HG03159 (cell line): ENCODE results near the gene PATJ.
"Not testable (repeated sequence)": the region's sequence is repeated elsewhere in the genome, so short reads cannot be mapped to it uniquely, and the experiment has no call there.

Experiments
- ATAC-seq: cut with Tn5 transposase; IDR thresholded peaks from one replicate; pipeline ENCODE4 v1.9.1; 2021; ENCODE audit warnings: mild to moderate bottlenecking, moderate library complexity; ENCODE audit not compliant: unreplicated experiment

PATJ gene

DNA sequence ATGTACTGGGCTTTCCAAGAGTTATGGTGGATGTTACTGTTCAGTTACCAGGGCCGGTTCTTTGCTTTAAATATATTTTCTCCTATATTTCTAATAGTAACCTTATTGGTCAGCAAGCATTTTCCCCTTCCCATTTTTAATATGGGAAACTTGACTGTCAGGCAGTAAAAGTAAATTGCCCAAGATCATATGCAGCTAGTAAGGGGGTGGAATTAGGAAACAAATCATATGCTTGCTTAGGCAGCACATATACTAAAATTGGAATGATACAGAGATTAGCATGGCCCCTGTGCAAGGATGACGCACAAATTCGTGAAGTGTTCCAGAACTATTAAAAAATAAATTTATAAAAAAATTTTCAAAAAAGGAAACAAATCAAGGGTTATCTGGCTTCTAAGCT lies 73.9 kb downstream of the PATJ start:
- no peak for ATAC-seq

- ATAC-seq = no peak
These were observed 76.7 kb downstream of the PATJ start for GRCh38 chr1:61818992-61819391.

DNA sequence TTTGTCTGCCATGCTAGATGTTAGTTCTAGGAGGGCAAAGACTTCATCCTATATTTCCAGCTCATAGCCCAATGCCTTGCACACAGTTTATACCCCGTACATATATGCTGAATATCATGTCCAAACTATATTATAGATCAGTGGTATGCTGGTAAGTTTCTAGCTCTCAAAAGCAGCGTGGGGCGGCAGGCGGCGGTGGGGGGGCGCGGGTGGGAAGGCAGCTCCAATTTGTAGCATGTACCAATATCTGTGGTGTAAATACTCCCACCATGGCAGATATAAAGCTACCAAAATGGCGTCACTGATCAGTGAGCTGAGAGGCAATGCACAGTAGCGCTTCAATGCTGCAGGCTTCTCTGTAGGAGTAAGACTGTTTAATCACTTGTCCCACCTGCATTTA lies 77.1 kb downstream of the PATJ start:
- ATAC-seq = no peak

DNA sequence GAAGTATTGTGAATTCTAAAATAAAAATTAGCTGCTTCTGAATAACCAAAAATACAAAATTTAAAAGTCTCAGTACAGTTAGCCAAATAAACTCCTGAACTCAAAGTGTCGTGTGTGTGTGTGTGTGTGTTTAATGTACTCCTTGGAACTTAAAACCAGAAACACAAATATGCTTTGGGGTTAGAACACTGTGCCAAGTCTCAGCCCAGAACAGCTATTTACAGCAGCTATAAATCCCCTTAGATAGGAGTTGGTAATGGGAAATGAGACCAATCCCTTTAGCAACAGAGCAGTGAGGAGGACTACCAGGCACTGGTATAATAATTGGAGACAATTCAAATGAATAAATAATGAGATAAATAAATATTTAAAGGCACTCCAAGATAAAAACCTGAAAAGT lies 83.1 kb downstream of the PATJ start:
- ATAC-seq = no peak

DNA sequence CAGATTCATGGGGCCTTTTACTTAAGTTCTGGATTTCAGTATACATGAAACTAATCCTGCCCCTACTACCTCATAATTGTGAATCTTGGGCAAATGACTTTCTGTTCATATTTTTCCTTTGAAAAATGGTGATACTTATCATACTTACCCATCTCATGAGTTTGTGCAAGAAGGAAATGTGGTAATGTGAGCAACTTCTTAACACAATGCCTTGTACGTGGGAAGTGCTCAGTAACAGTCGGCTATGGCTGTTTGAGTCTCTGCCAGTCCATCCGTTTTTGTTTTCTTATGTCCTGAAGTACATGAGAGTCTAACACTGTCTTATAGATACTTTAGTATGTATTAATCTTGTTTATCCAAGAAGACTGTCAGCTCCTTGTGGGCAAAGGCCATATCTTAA lies 86.5 kb downstream of the PATJ start:
- no peak for ATAC-seq

- no peak for ATAC-seq
These were observed 94.4 kb downstream of the PATJ start for GRCh38 chr1:61836649-61837048.

DNA sequence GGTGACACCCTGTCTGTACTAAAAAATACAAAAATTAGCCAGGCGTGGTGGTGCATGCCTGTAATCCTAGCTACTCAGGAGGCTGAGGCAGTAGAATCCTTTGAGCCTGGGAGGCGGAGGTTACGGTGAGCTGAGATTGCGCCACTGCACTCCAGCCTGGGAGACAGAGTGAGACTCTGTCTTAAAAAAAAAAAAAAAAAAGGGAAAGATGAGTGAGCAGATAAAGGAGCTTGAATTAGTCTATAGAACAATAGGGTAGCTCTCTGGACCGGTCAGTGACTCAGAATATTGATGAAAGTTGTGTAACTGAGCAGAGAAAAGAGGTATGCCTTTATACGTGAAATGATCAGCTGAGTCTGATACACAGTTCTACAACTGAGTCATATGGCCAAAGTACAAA lies 95.3 kb downstream of the PATJ start:
- ATAC-seq = not testable (repeated sequence)

GRCh38 chr1:61839679-61840078 lies 97.4 kb downstream of the PATJ start:
- ATAC-seq = no peak

- ATAC-seq = no peak
These were observed 99.8 kb downstream of the PATJ start for GRCh38 chr1:61842036-61842435.

GRCh38 chr1:61842863-61843514 lies 100.7 kb downstream of the PATJ start:
- no peak for ATAC-seq

DNA sequence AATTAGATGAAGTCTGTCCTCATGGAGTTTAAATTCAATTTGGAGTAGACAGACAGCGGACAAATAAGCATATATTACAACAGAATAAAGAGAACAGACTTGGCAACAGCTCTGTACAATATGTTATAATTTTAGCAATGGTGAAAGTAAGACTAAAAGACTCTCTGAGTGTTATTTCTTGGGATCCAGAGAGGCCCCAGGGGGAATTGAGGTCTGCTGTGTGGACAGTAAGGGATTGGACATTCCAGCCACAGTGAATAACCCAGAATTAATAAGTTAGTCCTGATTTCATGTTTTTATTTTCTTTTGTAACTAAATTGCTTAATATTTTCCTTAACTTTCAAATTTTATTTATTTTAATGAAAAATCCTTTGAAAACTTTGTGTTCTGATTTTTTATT lies 101.7 kb downstream of the PATJ start:
- no peak for ATAC-seq

- ATAC-seq = not testable (repeated sequence)
These were observed 102.4 kb downstream of the PATJ start for GRCh38 chr1:61844664-61845063.

- ATAC-seq = no peak
These were observed 109.0 kb downstream of the PATJ start for GRCh38 chr1:61851235-61851634.

DNA sequence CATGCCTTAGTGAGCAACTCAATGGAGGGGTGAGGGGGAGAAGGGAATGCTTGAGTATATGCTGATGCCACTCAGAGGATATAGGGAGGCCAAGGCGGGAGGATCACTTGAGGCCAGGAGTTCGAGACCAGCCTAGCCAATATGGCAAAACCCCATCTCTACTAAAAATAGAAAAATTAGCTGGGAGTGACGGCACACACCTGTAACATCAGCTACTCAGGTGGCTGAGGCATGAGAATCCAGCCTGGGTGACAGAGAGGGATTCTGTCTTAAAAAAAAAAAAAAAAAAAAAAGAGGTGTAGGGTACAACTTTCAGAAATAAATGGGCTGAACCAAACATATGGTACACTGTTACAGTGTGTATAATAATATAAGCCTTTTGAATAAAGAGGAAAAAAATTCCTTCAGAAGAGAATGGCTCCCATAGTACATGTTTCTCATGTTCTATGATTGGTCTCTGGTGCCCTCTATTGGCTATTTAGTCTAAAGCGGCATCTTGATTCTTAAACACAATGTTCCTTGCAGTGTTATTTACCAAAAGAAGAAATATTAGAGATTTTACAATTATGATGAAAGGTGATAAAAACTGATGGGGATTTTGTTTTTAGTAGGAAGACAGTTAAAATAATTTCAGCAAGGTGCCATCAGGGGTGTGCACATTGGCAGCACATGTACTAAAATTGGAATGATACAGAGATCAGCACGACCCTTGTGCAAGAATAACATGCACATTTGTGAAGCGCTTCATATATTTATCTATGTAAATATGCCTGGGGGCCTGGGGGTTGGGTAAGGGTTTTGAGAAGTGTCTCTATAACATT lies 109.8 kb downstream of the PATJ start:
- ATAC-seq = peak; percentile 72

GRCh38 chr1:61852670-61853015 lies 110.4 kb downstream of the PATJ start:
- no peak for ATAC-seq

DNA sequence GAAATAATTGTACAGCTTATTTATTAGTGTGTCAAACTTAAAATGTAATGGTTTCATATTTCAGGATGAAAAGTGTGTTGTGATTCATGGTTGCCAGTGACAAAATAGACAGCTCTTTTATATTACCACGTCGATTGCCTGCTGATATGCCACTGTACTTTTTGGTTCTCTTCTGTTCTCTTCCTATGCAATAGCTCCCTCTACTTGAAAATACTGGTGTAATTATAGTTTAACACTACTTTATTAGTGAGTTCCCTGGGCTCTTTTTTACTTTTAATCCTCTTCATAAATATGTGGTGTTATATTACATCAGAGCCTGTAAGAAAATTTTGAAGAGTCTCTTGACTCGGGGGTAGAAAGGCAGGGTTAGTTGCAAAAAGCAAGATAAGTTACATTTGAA lies 111.3 kb downstream of the PATJ start:
- ATAC-seq = no peak

- ATAC-seq = no peak
These were observed 122.2 kb downstream of the PATJ start for GRCh38 chr1:61864489-61864888.

DNA sequence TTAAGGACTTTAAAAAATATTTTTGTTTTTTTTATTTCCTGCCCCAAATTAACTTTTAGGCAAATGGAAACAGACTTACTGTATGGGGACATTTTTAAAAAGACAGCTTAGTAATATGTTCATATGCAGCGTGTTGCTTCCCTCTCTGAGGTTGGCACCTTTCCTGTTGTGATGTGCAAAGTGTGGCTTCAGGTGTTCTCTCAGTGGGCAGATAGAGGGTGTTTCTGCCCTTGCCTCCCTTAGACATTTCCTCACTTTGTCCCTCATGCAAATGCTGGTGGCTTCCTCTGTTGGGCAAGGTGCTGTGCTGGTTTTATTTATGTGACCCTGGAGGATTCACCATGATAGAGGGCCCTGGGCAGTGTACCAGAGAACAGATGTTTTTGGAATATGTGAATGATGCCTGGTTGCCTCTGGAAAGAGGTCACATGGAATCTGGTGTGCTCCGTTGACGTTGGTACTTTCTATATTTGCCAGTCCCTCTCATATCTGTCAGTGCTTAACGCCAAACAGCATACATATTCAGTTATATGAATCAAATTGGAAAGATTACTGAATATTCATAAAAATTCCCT lies 123.5 kb downstream of the PATJ start:
- no peak for ATAC-seq

- ATAC-seq = no peak
These were observed 127.4 kb downstream of the PATJ start for GRCh38 chr1:61869691-61870109.

DNA sequence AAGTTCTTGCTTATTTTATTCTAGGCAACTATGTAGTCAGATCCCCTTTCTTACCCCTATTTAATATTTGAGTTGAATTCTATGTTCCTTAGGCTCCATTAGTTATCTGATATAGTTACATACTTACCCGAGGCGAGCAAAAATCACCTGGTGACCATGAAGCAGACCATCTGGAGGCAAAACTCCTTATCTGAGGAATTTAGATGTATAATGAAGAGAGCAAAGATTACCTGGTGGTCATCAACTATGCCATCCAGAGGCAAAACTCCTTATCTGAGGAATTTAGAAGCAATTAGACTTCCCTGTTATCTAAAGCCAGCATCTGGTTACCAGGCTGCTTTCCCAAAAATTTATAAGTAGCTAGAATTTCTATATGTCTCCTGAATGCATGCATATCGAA lies 129.9 kb downstream of the PATJ start:
- ATAC-seq = no peak

DNA sequence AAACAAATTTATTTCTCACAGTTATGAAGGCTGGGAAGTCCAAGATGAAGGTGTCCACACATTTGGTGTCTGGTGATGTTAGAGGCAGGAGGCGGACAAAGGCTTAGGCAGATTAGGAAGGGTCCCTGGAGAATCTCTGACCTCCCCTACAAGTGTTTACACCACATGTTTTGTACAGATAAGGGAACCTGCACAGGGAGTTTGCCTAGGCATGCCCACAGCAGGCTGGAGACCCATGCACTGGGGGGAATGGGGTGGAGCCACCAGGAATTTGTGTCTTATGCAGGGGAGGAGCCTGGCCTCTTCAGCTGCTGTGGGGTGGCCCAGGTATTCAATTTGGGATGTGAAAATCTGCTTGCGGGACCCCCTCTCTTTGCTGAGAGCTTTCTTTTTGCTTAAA lies 131.3 kb downstream of the PATJ start:
- ATAC-seq = no peak

DNA sequence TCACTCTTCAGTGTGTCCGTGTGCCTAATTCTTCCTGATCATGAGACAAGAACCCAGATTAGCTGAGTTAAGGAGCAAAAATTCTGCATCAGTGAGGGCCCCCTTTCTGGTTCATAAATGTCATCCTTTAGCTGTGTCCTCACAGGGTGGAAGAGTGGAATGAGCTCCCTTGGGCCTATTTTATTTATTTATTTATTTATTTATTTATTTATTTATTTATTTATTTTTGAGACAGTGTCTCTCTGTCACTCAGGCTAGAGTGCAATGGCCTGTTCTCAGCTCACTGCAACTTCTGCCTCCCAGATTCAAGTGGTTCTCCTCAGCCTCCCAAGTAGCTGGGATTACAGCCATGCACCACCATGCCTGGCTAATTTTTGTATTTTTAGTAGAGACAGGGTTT lies 131.7 kb downstream of the PATJ start:
- no peak for ATAC-seq
